KMS-11 (cell line): Measurements from ENCODE around the gene DEFB119.

Experiments used
- H2AFZ ChIP-seq: fragments of 200-600 bp; sonication (generic); 2 replicates; pipeline ENCODE4 v1.6.1; 2016; ENCODE audit warnings: antibody characterized with exemption, mixed run types, low read depth
- H3K27ac ChIP-seq: fragments of 200-600 bp; sonication (generic); 2 replicates; pipeline ENCODE4 v1.6.1; 2016; ENCODE audit warnings: mild to moderate bottlenecking, mixed run types
- H3K27me3 ChIP-seq: fragments of 200-600 bp; sonication (generic); 2 replicates; pipeline ENCODE4 v1.6.1; 2017; ENCODE audit warnings: mild to moderate bottlenecking, low read depth, mixed run types, moderate library complexity; ENCODE audit not compliant: insufficient read depth
- H3K36me3 ChIP-seq: fragments of 200-600 bp; sonication (generic); 2 replicates; pipeline ENCODE4 v1.6.1; 2017; ENCODE audit warnings: mild to moderate bottlenecking, mixed run types; ENCODE audit not compliant: insufficient read depth
- H3K4me1 ChIP-seq: fragments of 200-600 bp; sonication (generic); 2 replicates; pipeline ENCODE4 v1.6.1; 2016; ENCODE audit warnings: mild to moderate bottlenecking, low read depth, mixed run types; ENCODE audit not compliant: poor library complexity, severe bottlenecking
- H3K4me2 ChIP-seq: fragments of 200-600 bp; sonication (generic); 2 replicates; pipeline ENCODE4 v1.7.0; 2016; ENCODE audit warnings: mild to moderate bottlenecking, mixed run types
- H3K4me3 ChIP-seq: fragments of 200-600 bp; sonication (generic); IDR thresholded peaks from 2 replicates; pipeline ENCODE4 v1.6.1; 2017; ENCODE audit warnings: low read depth, low read length, mixed read lengths; ENCODE audit not compliant: insufficient read depth
- H3K79me2 ChIP-seq: fragments of 200-600 bp; sonication (generic); 2 replicates; pipeline ENCODE4 v1.6.1; 2016; ENCODE audit warnings: low read depth, mixed run types; ENCODE audit not compliant: insufficient read depth
- H3K9ac ChIP-seq: fragments of 200-600 bp; sonication (generic); 2 replicates; pipeline ENCODE4 v1.6.1; 2016; ENCODE audit warnings: mild to moderate bottlenecking, mixed run types
- H4K20me1 ChIP-seq: fragments of 200-600 bp; sonication (generic); 2 replicates; pipeline ENCODE4 v1.6.1; 2016; ENCODE audit warnings: mild to moderate bottlenecking, mixed run types; ENCODE audit not compliant: insufficient read depth
- TF ChIP-seq, protein P1 (sequence below): fragments of 200-600 bp; sonication (generic); conservative IDR thresholded peaks from 2 replicates; pipeline ENCODE4 v1.6.1; 2017; ENCODE audit warnings: low read depth, mild to moderate bottlenecking, antibody characterized with exemption, low read length, moderate library complexity, mixed read lengths

DEFB119 gene

DNA sequence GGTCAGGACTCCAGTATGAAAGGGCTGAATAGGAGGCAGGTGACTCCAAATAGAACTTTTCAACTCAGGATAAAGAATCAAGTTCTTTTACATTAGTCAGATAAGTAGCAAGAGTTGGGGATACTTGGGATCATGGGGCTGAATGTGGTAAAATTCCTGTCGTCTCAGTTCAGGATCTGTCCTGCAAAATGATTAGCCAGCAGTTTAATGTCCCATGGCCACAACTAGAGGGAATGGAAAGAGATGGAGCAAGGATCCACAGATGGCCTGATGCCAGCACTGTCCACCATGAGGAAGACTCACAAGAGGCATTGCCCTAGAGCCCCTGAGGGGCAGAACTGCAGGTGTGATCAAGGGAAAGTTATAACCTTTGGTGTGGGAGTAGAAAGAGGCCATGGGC lies 13.5 kb upstream of the DEFB119 start:
- no peak overlapping the region for H3K4me2 ChIP-seq
- TF ChIP-seq, protein P1, sequence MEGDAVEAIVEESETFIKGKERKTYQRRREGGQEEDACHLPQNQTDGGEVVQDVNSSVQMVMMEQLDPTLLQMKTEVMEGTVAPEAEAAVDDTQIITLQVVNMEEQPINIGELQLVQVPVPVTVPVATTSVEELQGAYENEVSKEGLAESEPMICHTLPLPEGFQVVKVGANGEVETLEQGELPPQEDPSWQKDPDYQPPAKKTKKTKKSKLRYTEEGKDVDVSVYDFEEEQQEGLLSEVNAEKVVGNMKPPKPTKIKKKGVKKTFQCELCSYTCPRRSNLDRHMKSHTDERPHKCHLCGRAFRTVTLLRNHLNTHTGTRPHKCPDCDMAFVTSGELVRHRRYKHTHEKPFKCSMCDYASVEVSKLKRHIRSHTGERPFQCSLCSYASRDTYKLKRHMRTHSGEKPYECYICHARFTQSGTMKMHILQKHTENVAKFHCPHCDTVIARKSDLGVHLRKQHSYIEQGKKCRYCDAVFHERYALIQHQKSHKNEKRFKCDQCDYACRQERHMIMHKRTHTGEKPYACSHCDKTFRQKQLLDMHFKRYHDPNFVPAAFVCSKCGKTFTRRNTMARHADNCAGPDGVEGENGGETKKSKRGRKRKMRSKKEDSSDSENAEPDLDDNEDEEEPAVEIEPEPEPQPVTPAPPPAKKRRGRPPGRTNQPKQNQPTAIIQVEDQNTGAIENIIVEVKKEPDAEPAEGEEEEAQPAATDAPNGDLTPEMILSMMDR, result no peak
- H3K4me1 ChIP-seq, result no peaks in the 10 kb centered on the region
- no peak overlapping the region for H3K27ac ChIP-seq
- no peaks in the 10 kb centered on the region for H3K79me2 ChIP-seq
- H3K9ac ChIP-seq, result no peak overlapping the region
- no peak overlapping the region for H2AFZ ChIP-seq
- H3K27me3 ChIP-seq, result no peaks in the 10 kb centered on the region
- no peaks in the 10 kb centered on the region for H3K36me3 ChIP-seq
- H4K20me1 ChIP-seq, result no peaks in the 10 kb centered on the region
- H3K4me3 ChIP-seq, result no peak overlapping the region

GRCh38 chr20:31394900-31395299 lies 4.5 kb upstream of the DEFB119 start:
- H3K9ac ChIP-seq, result no peak overlapping the region
- no peaks in the 10 kb centered on the region for H3K36me3 ChIP-seq
- no peaks in the 10 kb centered on the region for H4K20me1 ChIP-seq
- no peaks in the 10 kb centered on the region for H3K27me3 ChIP-seq
- TF ChIP-seq, protein P1, result no peak
- H3K4me2 ChIP-seq, result no peak overlapping the region
- H3K27ac ChIP-seq, result no peak overlapping the region
- H3K4me1 ChIP-seq, result no peaks in the 10 kb centered on the region
- H3K79me2 ChIP-seq, result no peaks in the 10 kb centered on the region
- no peak overlapping the region for H2AFZ ChIP-seq
- H3K4me3 ChIP-seq, result no peak overlapping the region

- Histone ChIP-seq H3K27ac (no peak overlapping the region), H3K79me2 (no peaks in the 10 kb centered on the region), H3K36me3 (no peaks in the 10 kb centered on the region), H3K9ac (no peak overlapping the region), H3K4me3 (no peak overlapping the region), H2AFZ (no peak overlapping the region), H3K27me3 (no peaks in the 10 kb centered on the region), H3K4me2 (no peak overlapping the region), H4K20me1 (no peaks in the 10 kb centered on the region), H3K4me1 (no peaks in the 10 kb centered on the region)
- TF ChIP-seq, protein P1, result no peak
Measured at GRCh38 chr20:31392836-31393235, 2.4 kb upstream of the DEFB119 start.

- H3K27me3 ChIP-seq, result no peaks in the 10 kb centered on the region
- H3K9ac ChIP-seq, result no peak overlapping the region
- H3K4me1 ChIP-seq, result no peaks in the 10 kb centered on the region
- H3K79me2 ChIP-seq, result no peaks in the 10 kb centered on the region
- H2AFZ ChIP-seq, result no peak overlapping the region
- H3K27ac ChIP-seq, result no peak overlapping the region
- no peak overlapping the region for H3K4me2 ChIP-seq
- no peak overlapping the region for H3K4me3 ChIP-seq
- no peaks in the 10 kb centered on the region for H3K36me3 ChIP-seq
- TF ChIP-seq, protein P1, result no peak
- no peaks in the 10 kb centered on the region for H4K20me1 ChIP-seq
Measured at GRCh38 chr20:31374346-31374745, 16.0 kb downstream of the DEFB119 start.
